CD14-positive monocyte (primary cell): Measurements from ENCODE around the gene TOM1L2. TPM values are rescaled to one million over a fixed set of nuclear protein-coding genes. Genes with fewer than 3 reads are reported as not detected.

Source experiments
- DNase-seq, 3 donors: peaks; one replicate each; pipeline ENCODE4 v3.0.0-alpha.2; 2011 to 2022
- H2AFZ ChIP-seq: 2 replicates; pipeline ENCODE4 v1.6.0; 2012; ENCODE audit warnings: mild to moderate bottlenecking, low read depth, low read length, inconsistent platforms; ENCODE audit not compliant: insufficient read depth, poor library complexity, severe bottlenecking
- H3K27ac ChIP-seq, 2 donors: 1 replicate in 1 of 2; 2 replicates in 1 of 2; pipeline ENCODE4 v1.5.1; 2012 to 2013; ENCODE audit warnings: low read length in 2 of 2, control low read depth in 1 of 2, inconsistent platforms in 1 of 2, low read depth in 1 of 2, mild to moderate bottlenecking in 1 of 2
- H3K27me3 ChIP-seq, 2 donors: one replicate each; pipeline versions ENCODE4 v1.6.0 to v1.6.1; 2011 to 2013; ENCODE audit warnings: low read length in 2 of 2; ENCODE audit not compliant: control insufficient read depth in 2 of 2, insufficient read depth in 2 of 2
- H3K36me3 ChIP-seq, 2 donors: replicated peaks in 1 of 2; 1 replicate in 1 of 2; 2 replicates in 1 of 2; pipeline versions ENCODE4 v1.5.1 to v1.6.1; 2012 to 2013; ENCODE audit warnings: low read length in 2 of 2, control low read depth in 1 of 2, inconsistent platforms in 1 of 2, mild to moderate bottlenecking in 1 of 2; ENCODE audit not compliant: insufficient read depth in 2 of 2, control insufficient read depth in 1 of 2
- H3K4me1 ChIP-seq, 2 donors: 1 replicate in 1 of 2; 2 replicates in 1 of 2; pipeline versions ENCODE4 v1.5.1 to v1.6.1; 2012 to 2013; ENCODE audit warnings: low read length in 2 of 2, control low read depth in 1 of 2, inconsistent platforms in 1 of 2, mild to moderate bottlenecking in 1 of 2, moderate library complexity in 1 of 2; ENCODE audit not compliant: insufficient read depth in 2 of 2, control insufficient read depth in 1 of 2
- H3K4me2 ChIP-seq: replicated peaks from 2 replicates; pipeline ENCODE3; 2012; ENCODE audit warnings: low read length, moderate library complexity, mild to moderate bottlenecking; ENCODE audit not compliant: poor library complexity, severe bottlenecking; ENCODE audit errors: extremely low read depth
- H3K4me3 ChIP-seq, 3 experiments: fragments of 200-600 bp in 1 of 3; sonication (generic) in 1 of 3; replicated peaks in 1 of 3; 1 replicate in 2 of 3; 2 replicates in 1 of 3; pipeline ENCODE4 v1.5.1; 2011 to 2013; ENCODE audit warnings: low read length in 3 of 3, mild to moderate bottlenecking in 3 of 3, control low read depth in 2 of 3, low read depth in 2 of 3, inconsistent platforms in 1 of 3, moderate library complexity in 1 of 3
- H3K79me2 ChIP-seq: 2 replicates; pipeline ENCODE4 v1.6.0; 2012; ENCODE audit warnings: mild to moderate bottlenecking, control low read depth, inconsistent platforms, low read length, moderate library complexity; ENCODE audit not compliant: insufficient read depth
- H3K9ac ChIP-seq: 2 replicates; pipeline ENCODE4 v1.6.0; 2017; ENCODE audit warnings: low read length, mild to moderate bottlenecking; ENCODE audit not compliant: insufficient read depth, poor library complexity, severe bottlenecking
- H3K9me3 ChIP-seq, 2 donors: replicated peaks in 1 of 2; 1 replicate in 1 of 2; 2 replicates in 1 of 2; pipeline versions ENCODE4 v1.5.1 to v1.6.1; 2012 to 2013; ENCODE audit warnings: low read length in 2 of 2, control low read depth in 1 of 2; ENCODE audit not compliant: control insufficient read depth in 1 of 2, insufficient read depth in 1 of 2
- H4K20me1 ChIP-seq: 2 replicates; pipeline ENCODE4 v1.6.0; 2012; ENCODE audit warnings: mild to moderate bottlenecking, low read length, control low read depth, moderate library complexity; ENCODE audit not compliant: insufficient read depth
- H3K27ac Mint-ChIP-seq, 7 donors: one replicate each; pipeline ENCODE4 v1.8.0; 2020; ENCODE audit warnings: mild to moderate bottlenecking in 7 of 7, mixed read lengths in 7 of 7, moderate library complexity in 6 of 7, inconsistent platforms in 2 of 7
- H3K27me3 Mint-ChIP-seq, 3 donors: one replicate each; pipeline ENCODE4 v1.8.0; 2021 to 2022; ENCODE audit warnings: low read depth in 3 of 3, mild to moderate bottlenecking in 3 of 3, mixed read lengths in 3 of 3, moderate library complexity in 3 of 3, inconsistent platforms in 1 of 3
- H3K36me3 Mint-ChIP-seq, 2 donors: one replicate each; pipeline ENCODE4 v1.8.0; 2020; ENCODE audit warnings: mixed read lengths in 2 of 2, inconsistent platforms in 1 of 2, mild to moderate bottlenecking in 1 of 2
- H3K4me1 Mint-ChIP-seq: one replicate; pipeline ENCODE4 v1.8.0; 2020; ENCODE audit warnings: mild to moderate bottlenecking, mixed read lengths
- H3K4me3 Mint-ChIP-seq, 2 donors: one replicate each; pipeline ENCODE4 v1.8.0; 2020; ENCODE audit warnings: mild to moderate bottlenecking in 2 of 2, mixed read lengths in 2 of 2, moderate library complexity in 1 of 2
- H3K9me3 Mint-ChIP-seq, 7 donors: one replicate each; pipeline ENCODE4 v1.8.0; 2020 to 2022; ENCODE audit warnings: mixed read lengths in 7 of 7, mild to moderate bottlenecking in 6 of 7, moderate library complexity in 6 of 7, inconsistent platforms in 2 of 7
- WGBS: methylation state at CpG from one replicate; pipeline ENCODE4 v1.1.5; 2013; ENCODE audit warnings: missing lambda C conversion rate; ENCODE audit not compliant: insufficient coverage; 5-methylcytosine and 5-hydroxymethylcytosine counted together
- intact Hi-C, 2 donors: fragments of 100-400 bp; cut with micrococcal nuclease; formaldehyde crosslinking; loops; one replicate each; pipeline versions ENCODE4 v1.15.0 to v1.15.1; 2023
- polyA plus RNA-seq, 3 donors: library from polyadenylated mRNA; depleted of rRNA in 1 of 3; unstranded in 2 of 3; stranded (reverse) in 1 of 3; fragments of 300-500 nt in 2 of 3; fragments of >200 nt in 1 of 3; fragmentation: Illumina TruSeq in 2 of 3; gene quantifications; 1 replicate in 2 of 3; 2 replicates in 1 of 3; pipeline ENCODE4 v1.2.3, GENCODE V29; 2012 to 2021
- TF ChIP-seq, protein P1 (sequence below): fragments of 200-600 bp; IDR thresholded peaks from one replicate; pipeline ENCODE4 v1.8.0; 2022; ENCODE audit warnings: antibody characterized with exemption, mild to moderate bottlenecking

The TOM1L2 gene
- polyA plus RNA-seq, 3 donors = 1.7 to 28.2 (median 2.8) TPM

DNA sequence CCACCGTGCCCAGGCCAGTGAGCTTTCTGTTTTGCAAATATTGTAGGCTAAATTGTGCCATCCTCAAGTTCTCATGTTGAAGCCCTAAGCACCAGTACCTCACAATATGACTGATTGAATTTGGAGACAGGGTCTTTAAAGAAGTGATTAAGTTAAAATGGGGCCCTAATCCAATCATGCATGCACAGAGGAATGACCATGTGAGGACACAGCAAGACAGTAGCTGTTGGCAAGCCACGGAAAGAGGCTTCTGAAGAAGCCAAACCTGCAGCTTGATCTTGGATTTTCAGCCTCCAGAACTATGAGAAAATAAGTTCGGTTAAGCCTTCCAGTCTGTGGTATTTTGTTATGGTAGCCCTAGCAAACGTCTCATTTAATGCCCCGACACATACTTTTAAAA is 24.9 kb downstream of the TOM1L2 start:
- no peaks in the 10 kb centered on the region for H3K9me3 ChIP-seq
- H3K36me3 ChIP-seq = no peaks in the 10 kb centered on the region
- H3K4me1 ChIP-seq = peaks cover 14 to 19% of the 10 kb centered on the region in 2 donors
- TF ChIP-seq, protein P1, sequence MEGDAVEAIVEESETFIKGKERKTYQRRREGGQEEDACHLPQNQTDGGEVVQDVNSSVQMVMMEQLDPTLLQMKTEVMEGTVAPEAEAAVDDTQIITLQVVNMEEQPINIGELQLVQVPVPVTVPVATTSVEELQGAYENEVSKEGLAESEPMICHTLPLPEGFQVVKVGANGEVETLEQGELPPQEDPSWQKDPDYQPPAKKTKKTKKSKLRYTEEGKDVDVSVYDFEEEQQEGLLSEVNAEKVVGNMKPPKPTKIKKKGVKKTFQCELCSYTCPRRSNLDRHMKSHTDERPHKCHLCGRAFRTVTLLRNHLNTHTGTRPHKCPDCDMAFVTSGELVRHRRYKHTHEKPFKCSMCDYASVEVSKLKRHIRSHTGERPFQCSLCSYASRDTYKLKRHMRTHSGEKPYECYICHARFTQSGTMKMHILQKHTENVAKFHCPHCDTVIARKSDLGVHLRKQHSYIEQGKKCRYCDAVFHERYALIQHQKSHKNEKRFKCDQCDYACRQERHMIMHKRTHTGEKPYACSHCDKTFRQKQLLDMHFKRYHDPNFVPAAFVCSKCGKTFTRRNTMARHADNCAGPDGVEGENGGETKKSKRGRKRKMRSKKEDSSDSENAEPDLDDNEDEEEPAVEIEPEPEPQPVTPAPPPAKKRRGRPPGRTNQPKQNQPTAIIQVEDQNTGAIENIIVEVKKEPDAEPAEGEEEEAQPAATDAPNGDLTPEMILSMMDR = no peak
- H3K27me3 ChIP-seq = no peaks in the 10 kb centered on the region
- 100% methylated on average over 2 of the region's 5 CpGs for whole genome bisulfite sequencing
- intact Hi-C loops = no loop called here
- H3K36me3 Mint-ChIP-seq = peaks cover 6 to 14% of the 10 kb centered on the region in 2 donors
- H3K9me3 Mint-ChIP-seq = no peaks in the 10 kb centered on the region
- no peak overlapping the region for H2AFZ ChIP-seq
- no peak overlapping the region for H3K27ac Mint-ChIP-seq
- H3K27ac ChIP-seq = no peak overlapping the region
- no peaks in the 10 kb centered on the region for H3K27me3 Mint-ChIP-seq
- no peak overlapping the region for H3K4me2 ChIP-seq
- H3K9ac ChIP-seq = no peak overlapping the region
- H3K4me1 Mint-ChIP-seq = peaks cover 30% of the 10 kb centered on the region
- H3K4me3 Mint-ChIP-seq = no peak overlapping the region
- peaks cover 26% of the 10 kb centered on the region for H3K79me2 ChIP-seq
- no peak for DNase-seq
- H3K4me3 ChIP-seq = no peak overlapping the region
- H4K20me1 ChIP-seq = peaks cover 47% of the 10 kb centered on the region

- H3K4me2 ChIP-seq = no peak overlapping the region
- peaks cover 14 to 16% of the 10 kb centered on the region in 2 donors for H3K4me1 ChIP-seq
- no peak overlapping the region for H3K4me3 ChIP-seq
- no peak overlapping the region for H3K27ac ChIP-seq
- H3K9ac ChIP-seq = no peak overlapping the region
- no peak overlapping the region for H2AFZ ChIP-seq
- no peaks in the 10 kb centered on the region for H3K36me3 ChIP-seq
- no CpG with 5 or more reads among the region's 3 CpGs for WGBS
- peaks cover 42% of the 10 kb centered on the region for H4K20me1 ChIP-seq
- Mint-ChIP-seq H3K36me3 (peaks cover 6 to 17% of the 10 kb centered on the region in 2 donors), H3K4me1 (peaks cover 27% of the 10 kb centered on the region), H3K9me3 (no peaks in the 10 kb centered on the region), H3K27ac (peak overlapping the region in 1 of 7 donors; percentile 42), H3K27me3 (no peaks in the 10 kb centered on the region), H3K4me3 (no peak overlapping the region)
- no peak for DNase-seq
- intact Hi-C loops = no loop called here
- H3K9me3 ChIP-seq = no peaks in the 10 kb centered on the region
- no peaks in the 10 kb centered on the region for H3K27me3 ChIP-seq
- H3K79me2 ChIP-seq = peaks cover 21% of the 10 kb centered on the region
- TF ChIP-seq, protein P1 = no peak
Measured at GRCh38 chr17:17946093-17946492, 26.1 kb downstream of the TOM1L2 start.
